GM19240 (cell line): ENCODE data around the gene ANK2.
A peak's percentile ranks its signal among the peaks of the same experiment; 100 is the strongest.

Experiments used
- DNase-seq: peaks from one replicate; pipeline ENCODE4 v3.0.0; 2011; ENCODE audit warnings: low spot score; ENCODE audit not compliant: insufficient read length

ANK2 gene

DNA sequence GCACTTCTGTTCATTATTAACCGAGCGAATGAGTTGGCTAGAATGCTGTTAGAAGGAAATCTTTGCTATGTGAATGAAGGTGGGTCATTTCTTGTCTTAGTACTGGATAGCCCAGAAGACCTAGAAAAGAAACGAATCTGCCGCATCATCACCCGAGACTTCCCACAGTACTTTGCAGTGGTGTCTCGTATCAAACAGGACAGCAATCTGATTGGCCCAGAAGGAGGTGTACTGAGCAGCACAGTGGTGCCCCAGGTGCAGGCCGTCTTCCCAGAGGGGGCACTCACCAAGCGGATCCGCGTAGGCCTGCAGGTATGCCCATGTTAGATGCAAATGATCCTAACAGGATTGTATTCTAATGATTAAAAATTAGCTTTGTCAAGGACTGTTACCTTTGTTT lies 286.3 kb downstream of the ANK2 start:
- DNase-seq: no peak

DNA sequence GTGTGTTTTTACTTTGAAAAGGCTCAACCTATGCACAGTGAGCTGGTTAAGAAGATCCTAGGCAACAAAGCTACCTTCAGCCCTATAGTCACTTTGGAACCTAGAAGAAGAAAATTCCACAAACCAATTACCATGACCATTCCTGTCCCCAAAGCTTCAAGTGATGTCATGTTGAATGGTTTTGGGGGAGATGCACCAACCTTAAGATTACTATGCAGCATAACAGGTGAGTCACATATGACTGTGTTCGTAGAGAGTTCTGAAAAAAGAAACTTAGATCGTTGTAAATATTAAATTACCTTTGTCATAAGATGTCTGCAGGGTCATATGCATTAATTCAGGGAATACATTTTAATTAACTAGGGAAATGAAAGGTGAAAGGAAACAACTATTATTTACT lies 287.1 kb downstream of the ANK2 start:
- no peak for DNase-seq

DNA sequence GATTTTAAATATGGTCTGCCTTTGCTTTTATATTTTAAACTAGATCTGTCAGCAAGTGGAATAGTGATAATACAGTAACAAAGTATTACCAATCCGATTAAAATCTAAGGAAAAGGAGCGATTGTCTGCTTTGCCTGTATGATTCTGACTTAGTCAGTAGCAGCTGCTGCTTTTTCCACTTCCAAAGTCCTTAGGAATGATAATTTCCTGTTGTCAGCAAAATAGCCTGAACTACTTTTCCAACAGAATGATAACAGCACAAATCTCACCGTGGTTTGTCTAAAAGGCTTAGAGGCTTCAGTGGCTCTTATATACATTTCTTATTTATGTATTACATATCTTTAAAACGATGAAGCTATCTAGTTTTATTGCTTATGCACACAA lies 290.0 kb downstream of the ANK2 start:
- no peak for DNase-seq

DNA sequence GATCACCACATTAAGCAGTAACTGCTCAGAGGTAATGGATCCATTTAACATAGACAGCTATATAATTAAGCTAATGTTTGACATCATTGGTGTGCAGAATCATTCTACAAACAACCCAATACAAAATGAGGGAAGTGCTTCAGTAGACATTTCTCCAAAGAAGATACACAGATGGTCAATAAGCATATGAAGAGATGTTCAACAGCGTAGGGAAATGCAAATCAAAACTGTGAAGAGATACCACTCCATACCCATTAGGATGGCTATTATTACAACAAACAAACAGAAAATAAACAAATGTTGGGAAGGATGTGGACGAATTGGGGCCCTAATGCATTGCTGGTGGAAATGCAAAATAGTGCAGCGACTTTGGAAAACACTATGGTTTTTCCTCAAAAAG lies 294.6 kb downstream of the ANK2 start:
- no peak for DNase-seq

DNA sequence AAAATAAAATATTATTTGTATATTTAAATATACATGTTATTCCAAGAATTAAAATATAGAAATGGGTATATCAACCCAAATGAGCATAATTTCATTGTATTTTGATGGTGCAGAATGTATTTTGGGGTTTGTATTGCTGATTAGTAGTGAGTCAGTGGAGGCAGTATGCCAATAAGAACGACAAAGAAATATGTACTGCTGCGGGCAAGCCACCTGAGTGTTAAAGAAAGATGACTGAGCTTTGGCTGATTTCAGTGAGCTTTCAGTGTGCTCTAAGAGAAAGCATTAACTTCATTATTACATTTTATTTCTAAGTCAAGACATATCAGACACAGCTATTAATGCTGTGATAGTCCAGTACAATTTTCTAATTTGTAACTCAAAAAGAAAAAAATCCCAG lies 297.8 kb downstream of the ANK2 start:
- DNase-seq: no peak

DNA sequence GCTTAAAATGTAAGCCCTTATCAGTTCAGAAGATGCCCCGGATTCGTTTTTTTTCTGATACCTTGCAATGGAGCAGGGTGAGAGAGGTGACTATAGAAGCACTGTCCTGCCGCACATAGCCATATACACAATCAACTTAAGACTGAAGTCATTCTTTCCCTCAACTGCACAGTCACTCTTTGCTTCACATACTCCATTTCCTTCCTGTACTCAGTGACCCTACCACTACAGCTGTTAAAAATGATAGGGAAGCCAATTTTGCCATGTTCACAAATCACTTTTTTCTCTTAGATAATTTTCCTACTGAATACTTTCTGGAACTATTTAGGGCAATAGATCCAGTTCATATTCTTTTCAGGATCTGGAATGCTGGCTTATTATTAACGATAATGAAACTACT lies 300.0 kb downstream of the ANK2 start:
- no peak for DNase-seq

DNA sequence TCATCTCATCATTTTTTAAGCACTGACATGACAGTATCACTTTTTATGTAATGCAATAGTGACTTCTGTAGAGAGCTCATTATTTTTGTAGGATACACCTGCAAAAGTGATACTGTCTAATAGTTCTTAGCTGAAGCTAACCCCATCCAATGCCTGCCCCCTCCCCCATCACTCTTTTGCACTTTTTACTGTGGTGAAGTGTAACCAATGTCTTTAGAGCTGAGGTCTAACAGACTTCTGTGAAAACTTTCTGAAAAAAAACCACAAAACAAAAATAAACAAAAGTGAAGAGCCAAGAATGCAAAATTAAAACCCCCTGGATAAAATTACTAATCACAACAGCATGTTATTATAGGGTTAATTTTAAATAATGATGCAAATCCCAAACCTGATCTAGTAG lies 301.1 kb downstream of the ANK2 start:
- no peak for DNase-seq

DNA sequence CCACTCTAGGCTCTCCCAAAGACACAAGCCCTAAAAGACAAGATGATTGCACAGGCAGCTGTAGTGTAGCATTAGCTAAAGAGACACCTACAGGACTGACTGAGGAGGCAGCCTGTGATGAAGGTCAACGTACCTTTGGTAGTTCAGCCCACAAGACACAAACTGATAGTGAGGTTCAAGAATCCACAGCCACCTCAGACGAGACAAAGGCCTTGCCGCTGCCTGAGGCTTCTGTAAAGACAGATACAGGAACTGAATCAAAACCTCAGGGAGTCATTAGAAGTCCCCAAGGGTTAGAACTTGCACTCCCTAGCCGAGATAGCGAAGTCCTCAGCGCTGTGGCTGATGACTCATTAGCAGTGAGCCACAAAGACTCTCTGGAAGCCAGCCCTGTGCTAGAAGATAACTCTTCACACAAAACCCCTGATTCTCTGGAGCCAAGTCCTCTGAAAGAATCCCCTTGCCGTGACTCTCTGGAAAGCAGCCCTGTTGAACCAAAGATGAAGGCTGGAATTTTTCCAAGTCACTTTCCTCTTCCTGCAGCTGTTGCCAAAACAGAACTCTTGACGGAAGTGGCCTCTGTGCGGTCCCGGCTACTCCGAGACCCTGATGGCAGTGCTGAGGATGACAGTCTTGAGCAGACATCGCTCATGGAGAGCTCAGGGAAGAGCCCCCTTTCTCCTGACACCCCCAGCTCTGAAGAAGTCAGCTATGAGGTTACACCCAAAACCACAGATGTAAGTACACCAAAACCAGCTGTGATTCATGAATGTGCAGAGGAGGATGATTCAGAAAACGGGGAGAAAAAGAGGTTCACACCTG lies 306.3 kb downstream of the ANK2 start:
- peak; percentile 34 for DNase-seq

DNA sequence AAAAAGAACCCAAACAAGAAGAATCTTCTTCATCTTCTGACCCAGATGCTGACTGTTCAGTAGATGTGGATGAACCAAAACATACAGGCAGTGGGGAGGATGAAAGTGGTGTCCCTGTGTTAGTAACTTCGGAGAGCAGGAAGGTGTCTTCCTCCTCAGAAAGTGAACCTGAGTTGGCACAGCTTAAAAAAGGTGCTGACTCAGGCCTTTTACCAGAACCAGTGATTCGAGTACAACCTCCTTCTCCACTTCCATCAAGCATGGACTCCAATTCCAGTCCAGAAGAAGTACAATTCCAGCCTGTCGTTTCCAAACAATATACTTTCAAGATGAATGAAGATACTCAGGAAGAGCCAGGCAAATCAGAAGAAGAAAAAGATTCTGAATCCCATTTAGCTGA lies 307.0 kb downstream of the ANK2 start:
- DNase-seq: no peak

DNA sequence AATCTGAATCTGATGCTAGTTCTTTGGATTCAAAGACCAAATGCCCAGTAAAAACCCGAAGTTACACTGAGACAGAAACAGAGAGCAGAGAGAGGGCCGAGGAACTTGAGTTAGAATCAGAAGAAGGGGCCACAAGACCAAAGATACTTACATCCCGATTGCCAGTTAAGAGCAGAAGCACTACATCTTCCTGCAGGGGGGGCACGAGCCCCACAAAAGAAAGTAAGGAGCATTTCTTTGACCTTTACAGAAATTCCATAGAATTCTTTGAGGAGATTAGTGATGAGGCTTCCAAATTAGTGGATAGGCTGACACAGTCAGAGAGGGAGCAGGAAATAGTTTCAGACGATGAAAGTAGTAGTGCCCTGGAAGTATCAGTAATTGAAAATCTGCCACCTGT lies 309.3 kb downstream of the ANK2 start:
- DNase-seq: no peak

DNA sequence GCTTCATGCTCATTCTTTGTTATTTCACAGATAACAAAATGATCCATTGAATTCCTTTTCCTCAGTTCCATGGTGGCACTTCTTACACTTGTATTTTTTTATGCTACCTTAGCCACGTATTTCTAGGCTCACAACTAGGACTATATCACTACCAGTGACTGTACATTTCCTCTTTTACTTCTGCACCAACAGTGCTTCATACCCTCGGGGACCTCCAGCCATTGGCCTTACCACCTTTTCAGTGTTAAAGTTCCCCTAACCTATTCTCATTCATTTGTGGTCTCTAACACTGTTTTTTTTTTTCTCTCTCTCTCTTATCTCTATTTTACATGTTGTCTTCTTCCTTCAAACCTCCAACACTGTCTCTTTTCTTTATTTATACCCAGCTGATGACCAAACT lies 315.9 kb downstream of the ANK2 start:
- no peak for DNase-seq

DNA sequence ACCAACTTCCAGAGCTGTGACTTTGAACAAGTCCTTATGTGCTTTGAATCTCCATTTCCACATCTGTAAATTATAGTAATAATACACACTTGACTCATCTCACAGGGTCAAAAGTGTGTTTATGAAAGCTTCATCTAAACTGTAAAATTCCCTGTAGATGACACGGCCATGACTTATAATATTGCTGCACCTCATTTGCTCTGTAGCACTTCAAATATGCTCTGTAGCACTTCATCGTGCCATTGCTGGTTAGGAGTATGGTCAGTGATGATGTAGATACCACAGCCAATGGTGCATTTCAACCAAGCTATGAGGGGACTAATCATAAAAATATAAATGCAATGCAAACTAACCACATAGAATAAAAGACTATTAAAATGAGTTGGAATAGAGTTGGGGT lies 318.6 kb downstream of the ANK2 start:
- no peak for DNase-seq

DNA sequence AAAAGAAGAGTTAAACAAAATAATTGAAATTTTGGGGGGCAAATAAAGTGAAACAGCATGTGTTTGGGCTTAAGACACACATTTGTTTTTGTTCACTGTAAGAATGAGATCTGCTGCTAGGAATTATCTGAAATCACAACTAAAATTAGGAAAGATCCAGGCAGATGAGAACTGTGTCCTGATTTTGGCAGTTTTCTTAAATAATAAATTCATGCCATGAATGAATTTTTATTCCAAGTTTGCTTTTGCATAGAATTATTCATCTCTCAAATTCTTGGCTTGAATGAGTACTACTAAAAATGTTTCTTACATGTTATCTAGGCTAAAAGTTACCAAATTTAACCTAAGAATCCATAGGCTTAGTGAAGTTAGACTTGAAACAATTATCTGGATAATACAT lies 321.7 kb downstream of the ANK2 start:
- DNase-seq: no peak

DNA sequence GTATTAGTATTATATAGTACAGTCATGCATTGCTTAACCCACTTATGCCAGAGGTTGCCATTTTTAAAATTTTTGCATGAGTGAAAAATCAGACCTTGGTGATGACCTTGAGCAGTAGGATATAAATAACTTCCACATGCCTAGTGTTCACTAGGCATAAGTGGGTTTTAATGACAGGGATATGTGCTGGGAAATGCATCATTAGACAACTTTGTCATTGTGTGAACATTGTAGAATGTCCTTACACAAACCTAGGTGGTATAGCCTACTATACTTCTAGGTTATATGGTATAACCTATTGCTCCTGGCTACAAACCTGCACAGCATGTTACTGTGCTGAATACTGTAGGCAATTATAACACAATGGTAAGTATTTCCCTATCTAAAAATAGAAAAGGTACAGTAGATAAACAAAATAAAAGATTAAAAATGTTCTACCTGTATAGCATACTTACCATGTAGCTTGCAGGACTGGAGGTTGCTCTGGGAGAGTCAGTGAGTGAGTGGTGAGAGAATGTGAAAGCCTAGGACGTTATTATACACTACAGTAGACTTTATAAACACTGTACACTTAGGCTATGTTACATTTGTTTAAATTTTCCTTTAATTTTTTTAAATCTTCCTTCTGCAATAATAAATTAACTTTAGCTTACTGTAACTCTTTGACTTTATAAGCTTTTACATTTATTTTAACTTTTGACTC lies 326.7 kb downstream of the ANK2 start:
- no peak for DNase-seq

DNA sequence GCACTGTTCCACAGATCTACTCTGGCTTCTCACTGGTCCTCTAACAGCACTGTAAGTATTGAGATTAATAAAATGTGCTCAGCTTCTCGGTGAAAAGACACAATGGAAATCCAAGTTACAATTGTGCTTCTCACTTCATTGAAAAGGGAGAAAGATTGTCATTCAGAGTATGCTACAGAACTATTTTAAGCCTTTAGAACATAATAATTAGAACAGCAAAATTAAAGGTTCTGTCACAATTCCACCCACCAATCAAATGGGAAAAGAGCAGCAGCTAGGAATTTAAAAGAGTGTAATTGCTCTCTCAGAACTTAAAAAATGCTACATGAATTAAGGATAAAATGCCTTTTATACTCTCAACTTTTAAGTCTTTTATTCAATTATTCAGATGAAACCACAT lies 329.4 kb downstream of the ANK2 start:
- DNase-seq: no peak

DNA sequence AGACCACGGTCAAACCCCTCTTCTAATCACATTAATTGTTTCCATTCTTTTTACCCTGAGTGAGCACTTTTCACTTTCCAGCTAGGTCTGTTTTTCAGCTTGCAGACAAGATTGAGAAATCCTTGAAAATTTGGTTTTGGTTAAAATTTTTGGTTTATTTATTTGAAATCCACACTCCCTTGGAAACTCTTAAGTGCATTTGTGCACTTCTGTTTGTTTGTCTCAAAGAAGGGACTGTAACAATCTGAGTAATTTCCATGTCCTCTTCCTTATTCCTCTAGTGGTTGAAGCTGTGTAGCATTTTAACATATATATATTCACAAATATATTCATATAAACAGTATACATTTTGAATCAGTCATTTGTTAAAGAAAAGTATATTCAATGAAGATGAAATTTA lies 333.3 kb downstream of the ANK2 start:
- DNase-seq: no peak

DNA sequence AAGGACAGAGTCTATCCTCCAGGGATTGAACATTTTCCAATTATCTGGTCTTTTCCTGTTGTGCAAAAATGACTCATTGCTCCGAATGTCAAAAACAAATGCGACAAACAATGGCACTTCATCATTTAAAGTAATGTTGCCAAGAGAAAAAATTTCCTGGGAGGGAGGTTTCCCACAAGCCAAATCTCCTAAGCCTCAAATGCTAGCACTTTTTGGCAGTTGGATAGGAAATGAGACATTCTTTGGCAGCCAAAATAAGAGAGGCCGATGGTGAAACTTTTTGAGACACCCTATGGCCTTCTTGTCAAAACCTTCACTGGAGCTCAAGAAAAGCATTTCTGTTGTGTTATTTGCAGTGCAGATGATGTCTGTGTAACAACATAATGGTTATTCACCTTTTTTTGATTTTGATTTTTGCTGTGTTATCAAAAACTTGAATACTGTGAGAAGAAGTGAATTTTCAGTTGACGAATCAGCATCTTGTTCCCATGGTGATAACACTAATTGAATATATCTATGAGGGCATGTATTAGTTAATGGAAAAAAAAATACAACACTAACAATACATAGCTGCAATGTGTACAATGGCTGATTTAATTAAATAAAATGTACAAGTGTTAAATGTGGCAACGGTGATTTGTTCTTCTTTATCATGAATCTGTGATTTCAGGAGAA lies 333.8 kb downstream of the ANK2 start:
- DNase-seq: no peak

DNA sequence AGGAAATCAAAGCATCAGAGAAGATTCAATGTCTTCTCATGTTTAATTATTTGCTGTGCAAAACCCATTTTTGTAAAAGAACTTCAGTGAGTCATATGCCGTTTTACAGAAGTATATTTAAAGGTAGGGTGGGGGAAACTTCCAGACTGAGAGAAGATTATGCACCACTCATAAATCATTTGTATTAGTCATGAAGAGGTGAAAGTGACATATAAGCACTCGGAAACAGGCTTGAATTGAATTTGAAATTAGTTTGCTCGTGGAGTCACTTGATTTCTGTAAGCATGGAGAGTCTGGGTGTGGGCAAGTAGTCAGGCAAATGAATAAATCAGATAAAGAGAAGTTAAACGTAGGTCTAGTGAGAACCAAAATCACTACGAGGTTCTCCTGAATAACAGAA lies 335.1 kb downstream of the ANK2 start:
- no peak for DNase-seq

DNA sequence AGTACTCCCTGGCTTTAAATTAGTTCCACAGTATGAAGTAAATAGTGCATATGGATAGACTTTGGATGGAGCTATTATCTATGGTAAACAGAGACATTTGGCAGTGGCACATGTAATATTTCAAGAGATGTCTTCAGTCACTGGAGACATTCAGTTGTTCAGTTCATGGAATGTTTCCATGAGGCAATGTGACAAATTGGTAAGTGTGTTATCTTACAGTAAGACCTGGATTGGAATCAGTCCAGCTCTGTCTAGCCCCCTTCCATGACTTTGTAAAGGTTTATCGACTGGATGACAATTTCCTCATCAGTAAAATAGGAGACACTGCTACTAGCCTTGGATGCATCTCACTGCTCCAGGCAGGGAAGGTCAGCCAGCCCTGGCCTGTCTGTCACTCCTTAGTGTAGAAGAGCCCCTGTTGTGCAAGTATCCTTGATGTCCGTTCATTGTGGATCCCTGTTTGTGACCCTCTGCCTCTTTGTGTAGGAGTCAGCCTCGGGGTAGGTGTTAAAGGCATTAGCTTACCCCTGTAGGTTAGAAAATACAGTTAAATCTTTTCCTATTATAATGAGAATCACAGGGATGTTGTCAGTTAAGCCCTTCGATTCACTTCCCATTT lies 335.9 kb downstream of the ANK2 start:
- no peak for DNase-seq

DNA sequence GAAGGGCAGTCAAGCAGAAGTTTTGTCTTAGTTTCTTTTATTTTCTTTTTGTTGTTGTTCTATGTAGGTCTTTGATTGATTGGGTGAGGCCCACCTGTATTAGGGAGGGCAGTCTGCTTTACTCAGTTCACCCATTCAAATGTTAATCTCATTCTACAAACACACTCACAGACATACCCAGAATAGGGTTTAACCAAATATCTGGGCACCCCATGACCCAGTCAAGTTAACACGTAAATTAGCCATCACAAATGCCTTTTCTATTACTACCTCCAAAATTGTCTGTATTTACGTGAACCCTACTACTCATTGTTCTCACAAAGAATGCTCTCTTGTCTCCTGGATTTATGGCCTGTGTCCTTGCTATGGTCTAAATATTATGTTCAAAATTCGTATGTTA lies 339.7 kb downstream of the ANK2 start:
- DNase-seq: no peak

DNA sequence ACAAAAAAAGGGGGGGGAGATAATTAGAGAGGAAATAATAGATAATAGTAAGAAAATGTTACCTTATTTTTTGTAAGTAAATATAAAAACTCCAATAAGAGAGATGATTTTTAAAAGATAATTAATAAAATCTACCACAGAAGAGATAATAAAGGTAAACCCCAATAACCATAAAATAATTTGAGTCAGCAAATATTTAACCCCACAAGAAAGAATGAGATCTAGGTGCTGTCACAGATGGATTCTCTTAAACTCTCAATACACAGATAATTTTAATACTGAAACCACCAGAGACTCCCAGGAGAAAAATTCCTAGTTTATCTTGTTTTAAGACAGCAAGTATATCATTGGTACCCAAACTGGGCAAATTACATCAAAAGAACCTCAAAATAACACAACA lies 341.4 kb downstream of the ANK2 start:
- DNase-seq: no peak

DNA sequence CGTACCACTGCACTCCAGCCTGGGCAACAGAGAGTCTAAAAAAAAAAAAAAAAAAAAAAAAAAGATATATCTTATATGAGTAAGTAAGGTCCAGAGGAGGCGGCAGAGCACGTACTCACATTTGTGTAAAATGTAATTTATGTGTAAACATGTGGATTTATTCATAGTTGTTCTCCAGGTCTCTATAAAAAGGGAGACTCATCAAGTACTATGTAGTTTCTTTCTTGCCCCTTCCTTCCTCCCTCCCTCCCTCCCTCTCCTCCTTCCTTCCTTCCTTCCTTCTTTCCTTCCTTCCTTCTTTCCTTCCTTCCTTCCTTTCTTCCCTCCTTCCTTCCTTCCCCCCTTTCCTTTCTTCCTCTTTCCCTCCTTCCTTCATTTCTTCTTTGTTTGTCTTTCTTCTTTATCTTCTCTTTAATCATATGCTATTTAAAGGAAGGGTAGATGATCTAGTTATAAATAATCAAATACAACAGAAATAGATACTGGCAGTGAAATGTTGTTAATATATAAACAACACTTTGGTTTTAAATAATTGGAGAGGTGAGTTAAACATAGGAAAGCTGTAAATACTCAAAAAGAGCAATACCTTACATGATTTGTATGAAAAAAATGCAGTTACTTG lies 344.8 kb downstream of the ANK2 start:
- DNase-seq: no peak
